Hepatocyte (in vitro differentiated cells): ENCODE results near the gene C1orf50.

Experiments used
- CTCF ChIP-seq: fragments of 200-600 bp; sonication (generic); IDR thresholded peaks from 2 replicates; pipeline ENCODE4 v1.5.1; 2016; ENCODE audit warnings: antibody characterized with exemption, mild to moderate bottlenecking; ENCODE audit not compliant: poor library complexity
- EZH2 ChIP-seq: fragments of 200-600 bp; sonication (generic); IDR thresholded peaks from 2 replicates; pipeline ENCODE4 v1.6.1; 2016; ENCODE audit warnings: antibody characterized with exemption, mild to moderate bottlenecking, borderline replicate concordance
- EZH2phosphoT487 ChIP-seq: fragments of 200-600 bp; sonication (generic); IDR thresholded peaks from one replicate; pipeline ENCODE4 v1.6.1; 2018; ENCODE audit warnings: antibody characterized with exemption, mild to moderate bottlenecking, low read depth, moderate library complexity; ENCODE audit not compliant: unreplicated experiment, severe bottlenecking

GRCh38 chr1:42757892-42758275, 9.2 kb upstream of the C1orf50 start:
- no peak for TF ChIP-seq EZH2phosphoT487
- no peak for TF ChIP-seq CTCF
- no peak for TF ChIP-seq EZH2
